ENCODE measurements around the gene SIX2.
"Not testable (repeated sequence)": the region's sequence is repeated elsewhere in the genome, so short reads cannot be mapped to it uniquely, and the experiment has no call there.

GRCh38 chr2:45039804-45040203, 30.6 kb upstream of the SIX2 start:
- TF ChIP-seq CTCF (conservative IDR thresholded peaks at IDR 0.05; ENCODE audit: low read length); EZH2phosphoT487 (IDR thresholded peaks at IDR 0.05; ENCODE audit: borderline replicate concordance, low read depth, low read length): not testable (repeated sequence)
